ENCODE results near the gene NLRP7. TPM values are rescaled to one million over a fixed set of nuclear protein-coding genes. Genes with fewer than 3 reads are reported as not detected.
"Not testable (repeated sequence)": the region's sequence is repeated elsewhere in the genome, so short reads cannot be mapped to it uniquely, and the experiment has no call there.

NLRP7 gene
- total and polyA plus RNA-seq, 3 experiments from 2014 or later: not detected

DNA sequence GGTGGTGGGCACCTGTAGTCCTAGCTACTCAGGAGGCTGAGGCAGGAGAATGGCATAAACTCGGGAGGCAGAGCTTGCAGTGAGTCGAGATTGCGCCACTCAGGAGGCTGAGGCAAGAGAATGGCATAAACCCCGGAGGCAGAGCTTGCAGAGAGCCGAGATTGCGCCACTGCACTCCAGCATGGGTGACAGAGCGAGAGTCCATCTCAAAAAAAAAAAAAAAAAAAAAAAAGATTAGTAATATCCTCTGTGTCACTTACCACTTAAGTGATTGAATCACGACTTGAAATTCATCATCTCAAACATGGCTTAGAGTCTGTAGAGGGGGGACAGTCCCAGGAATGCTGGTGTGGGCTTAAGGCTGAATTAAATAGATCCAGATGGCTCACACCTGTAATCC lies 46.2 kb downstream of the NLRP7 start:
- H3K4me1 Mint-ChIP-seq; H3K4me3 ChIP-seq (ENCODE audit: low read length); DNase-seq; H3K36me3 ChIP-seq (ENCODE audit: insufficient read depth, low read length); H3K4me3 Mint-ChIP-seq; H3K27ac Mint-ChIP-seq; POLR2A ChIA-PET; CTCF ChIA-PET; H3K27ac ChIP-seq (ENCODE audit: low read depth, low read length); H3K36me3 Mint-ChIP-seq; H3K4me1 ChIP-seq (ENCODE audit: insufficient read depth, low read length); H3K9me3 Mint-ChIP-seq; H3K27me3 ChIP-seq (ENCODE audit: insufficient read depth, low read length, poor library complexity, severe bottlenecking); H3K9me3 ChIP-seq (ENCODE audit: low read length): not testable (repeated sequence)
- H3K27me3 Mint-ChIP-seq: peaks cover 21 to 44% of the 10 kb centered on the region in 2 donors

DNA sequence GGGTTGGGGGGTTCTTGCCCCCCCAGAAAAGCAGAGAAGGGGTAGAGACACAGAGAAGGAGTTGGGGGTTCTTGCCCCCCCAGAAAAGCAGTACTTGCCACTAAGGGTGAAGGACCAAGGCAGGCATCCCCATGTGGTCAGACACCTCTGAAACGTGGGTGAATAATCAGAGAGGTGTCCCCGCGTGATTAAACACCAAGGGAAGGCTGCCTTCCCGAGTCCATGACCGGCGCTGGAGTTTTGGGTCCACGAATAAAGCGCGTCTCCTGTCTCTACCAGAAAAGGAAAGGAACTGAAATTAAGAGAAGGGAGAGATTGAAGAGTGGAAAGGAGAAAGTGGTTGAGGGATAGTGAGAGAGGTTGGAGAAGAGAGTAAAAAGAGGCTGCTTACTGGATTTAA lies 47.7 kb downstream of the NLRP7 start:
- H3K27me3 Mint-ChIP-seq: peaks cover 19 to 39% of the 10 kb centered on the region in 2 donors
- POLR2A ChIA-PET; H3K4me3 Mint-ChIP-seq; H3K27ac Mint-ChIP-seq; H3K36me3 ChIP-seq (ENCODE audit: insufficient read depth, low read length); H3K36me3 Mint-ChIP-seq; H3K4me1 Mint-ChIP-seq; DNase-seq; H3K9me3 Mint-ChIP-seq; H3K9me3 ChIP-seq (ENCODE audit: low read length); H3K4me3 ChIP-seq (ENCODE audit: low read length); CTCF ChIA-PET; H3K27ac ChIP-seq (ENCODE audit: low read depth, low read length); H3K27me3 ChIP-seq (ENCODE audit: insufficient read depth, low read length, poor library complexity, severe bottlenecking); H3K4me1 ChIP-seq (ENCODE audit: insufficient read depth, low read length): not testable (repeated sequence)

DNA sequence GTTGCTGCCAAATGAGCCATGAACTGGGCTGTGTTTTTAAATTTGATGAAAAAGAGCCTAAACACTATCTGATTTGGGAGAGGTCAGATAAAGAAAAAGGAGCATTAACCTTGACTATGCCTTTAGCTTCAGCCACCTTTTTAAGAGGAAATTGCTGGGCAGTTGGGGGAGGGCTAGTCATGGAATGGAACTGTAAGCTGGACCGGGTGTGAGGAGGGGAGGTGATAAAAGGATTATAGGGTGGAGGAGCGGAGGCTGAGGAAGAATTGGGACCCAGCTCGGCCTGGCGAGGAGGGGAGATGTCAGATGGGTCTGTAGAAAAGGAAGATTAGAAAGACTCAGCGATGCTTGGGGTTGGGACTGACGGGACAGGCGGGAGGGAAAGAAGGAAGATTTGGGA lies 48.6 kb downstream of the NLRP7 start:
- H3K4me3 ChIP-seq (ENCODE audit: low read length); H3K36me3 ChIP-seq (ENCODE audit: insufficient read depth, low read length); H3K4me3 Mint-ChIP-seq; POLR2A ChIA-PET; H3K27ac ChIP-seq (ENCODE audit: low read depth, low read length); H3K9me3 Mint-ChIP-seq; H3K36me3 Mint-ChIP-seq; H3K4me1 Mint-ChIP-seq; DNase-seq; CTCF ChIA-PET; H3K9me3 ChIP-seq (ENCODE audit: low read length); H3K4me1 ChIP-seq (ENCODE audit: insufficient read depth, low read length); H3K27me3 ChIP-seq (ENCODE audit: insufficient read depth, low read length, poor library complexity, severe bottlenecking): not testable (repeated sequence)
- Mint-ChIP-seq H3K27me3 (peaks cover 19 to 39% of the 10 kb centered on the region in 2 donors), H3K27ac (peak overlapping the region in 1 of 8 donors; percentile 9)

DNA sequence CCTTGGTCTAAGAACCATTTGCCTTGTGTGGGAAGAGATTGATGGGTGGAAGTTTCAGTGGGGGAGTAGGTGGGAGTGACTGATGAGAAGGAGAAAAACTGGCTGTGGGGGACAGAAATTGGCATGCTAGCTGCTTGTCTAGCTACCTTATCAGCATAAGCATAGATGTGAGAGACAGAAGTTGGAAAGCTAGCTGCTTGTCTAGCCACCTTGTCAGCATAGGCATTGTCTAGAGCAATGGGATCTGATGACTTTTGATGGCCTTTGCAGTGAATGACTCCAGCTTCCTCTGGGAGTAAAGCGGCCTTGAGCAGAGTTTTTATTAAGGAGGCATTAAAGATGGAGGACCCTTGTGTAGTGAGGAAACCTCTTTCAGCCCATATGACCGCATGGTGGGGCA lies 51.3 kb downstream of the NLRP7 start:
- Mint-ChIP-seq H3K4me1 (no peaks in the 10 kb centered on the region), H3K27ac (no peak overlapping the region), H3K9me3 (no peaks in the 10 kb centered on the region), H3K4me3 (no peak overlapping the region), H3K27me3 (peaks cover 19 to 39% of the 10 kb centered on the region in 2 donors), H3K36me3 (no peaks in the 10 kb centered on the region)
- Histone ChIP-seq H3K36me3 (ENCODE audit: insufficient read depth, low read length) (no peaks in the 10 kb centered on the region), H3K4me1 (ENCODE audit: insufficient read depth, low read length) (no peaks in the 10 kb centered on the region), H3K27me3 (ENCODE audit: insufficient read depth, low read length, poor library complexity, severe bottlenecking) (no peaks in the 10 kb centered on the region), H3K4me3 (ENCODE audit: low read length) (no peak overlapping the region), H3K27ac (ENCODE audit: low read depth, low read length) (no peak overlapping the region), H3K9me3 (ENCODE audit: low read length) (no peaks in the 10 kb centered on the region)
- CTCF ChIA-PET: no interaction called here
- POLR2A ChIA-PET: no interaction called here
- no peak for DNase-seq

DNA sequence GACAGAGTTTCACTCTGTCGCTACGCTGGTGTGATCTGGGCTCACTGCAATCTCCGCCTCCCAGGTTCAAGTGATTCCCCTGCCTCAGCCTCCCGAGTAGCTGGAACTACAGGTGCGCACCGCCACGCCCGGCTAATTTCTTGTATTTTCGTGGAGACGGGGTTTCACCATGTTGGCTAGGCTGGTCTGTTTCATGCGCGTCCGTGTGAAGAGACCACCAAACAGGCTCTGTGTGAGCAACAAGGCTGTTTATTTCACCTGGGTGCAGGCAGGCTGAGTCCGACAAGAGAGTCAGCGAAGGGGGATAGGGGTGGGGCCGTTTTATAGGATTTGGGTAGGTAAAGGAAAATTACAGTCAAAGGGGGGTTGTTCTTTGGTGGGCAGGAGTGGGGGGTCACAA lies 53.2 kb downstream of the NLRP7 start:
- H3K27ac Mint-ChIP-seq: peak overlapping the region in 1 of 8 donors; percentile 71
- H3K36me3 ChIP-seq (ENCODE audit: insufficient read depth, low read length); CTCF ChIA-PET; H3K4me3 ChIP-seq (ENCODE audit: low read length); H3K27me3 ChIP-seq (ENCODE audit: insufficient read depth, low read length, poor library complexity, severe bottlenecking); H3K9me3 ChIP-seq (ENCODE audit: low read length); H3K9me3 Mint-ChIP-seq; DNase-seq; H3K4me1 Mint-ChIP-seq; POLR2A ChIA-PET; H3K4me1 ChIP-seq (ENCODE audit: insufficient read depth, low read length); H3K4me3 Mint-ChIP-seq; H3K36me3 Mint-ChIP-seq; H3K27ac ChIP-seq (ENCODE audit: low read depth, low read length): not testable (repeated sequence)
- peaks cover 15 to 35% of the 10 kb centered on the region in 2 donors for H3K27me3 Mint-ChIP-seq

DNA sequence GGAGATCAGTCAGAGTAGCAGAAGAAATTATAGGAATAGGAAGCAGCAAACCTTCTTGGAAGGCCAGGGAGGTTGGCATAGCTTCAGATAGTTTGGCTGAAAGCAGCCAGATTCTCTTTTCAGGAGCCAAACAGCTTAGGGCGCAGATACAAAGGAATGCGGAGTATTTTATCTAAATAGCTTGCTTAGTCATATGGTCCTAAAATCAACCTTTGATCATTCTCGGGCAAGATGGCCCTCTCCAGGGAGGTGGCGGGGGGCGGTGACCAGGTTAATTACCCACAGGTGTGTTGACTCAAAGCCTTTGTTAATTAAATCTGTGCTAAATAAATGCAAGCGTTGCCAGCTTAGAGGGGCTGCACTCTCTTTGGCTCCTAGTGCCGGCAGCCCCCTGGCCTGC lies 53.9 kb downstream of the NLRP7 start:
- H3K27ac Mint-ChIP-seq: no peak overlapping the region
- Histone ChIP-seq H3K36me3 (ENCODE audit: insufficient read depth, low read length) (no peaks in the 10 kb centered on the region), H3K27ac (ENCODE audit: low read depth, low read length) (no peak overlapping the region), H3K4me1 (ENCODE audit: insufficient read depth, low read length) (no peaks in the 10 kb centered on the region), H3K4me3 (ENCODE audit: low read length) (no peak overlapping the region), H3K9me3 (ENCODE audit: low read length) (no peaks in the 10 kb centered on the region), H3K27me3 (ENCODE audit: insufficient read depth, low read length, poor library complexity, severe bottlenecking) (no peaks in the 10 kb centered on the region)
- H3K27me3 Mint-ChIP-seq: peaks cover 16 to 29% of the 10 kb centered on the region in 2 donors
- no peaks in the 10 kb centered on the region for H3K4me1 Mint-ChIP-seq
- H3K4me3 Mint-ChIP-seq: no peak overlapping the region
- no peaks in the 10 kb centered on the region for H3K36me3 Mint-ChIP-seq
- ChIA-PET CTCF (no interaction called here), POLR2A (no interaction called here)
- DNase-seq: no peak
- peaks cover 0 to 3% (median 0%) of the 10 kb centered on the region in 5 donors for H3K9me3 Mint-ChIP-seq

DNA sequence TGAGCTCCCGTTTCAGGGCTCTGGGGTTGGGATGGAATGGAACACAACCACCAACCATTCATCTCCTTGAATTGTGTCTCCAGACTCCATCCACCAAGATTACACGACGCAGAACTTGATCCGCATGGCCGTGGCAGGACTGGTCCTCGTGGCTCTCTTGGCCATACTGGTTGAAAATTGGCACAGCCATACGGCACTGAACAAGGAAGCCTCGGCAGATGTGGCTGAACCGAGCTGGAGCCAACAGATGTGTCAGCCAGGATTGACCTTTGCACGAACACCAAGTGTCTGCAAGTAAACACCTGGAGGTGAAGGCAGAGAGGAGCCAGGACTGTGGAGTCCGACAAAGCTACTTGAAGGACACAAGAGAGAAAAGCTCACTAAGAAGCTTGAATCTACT lies 57.8 kb downstream of the NLRP7 start:
- Mint-ChIP-seq H3K9me3 (peaks cover 0 to 3% (median 0%) of the 10 kb centered on the region in 5 donors), H3K4me3 (no peak overlapping the region), H3K27ac (no peak overlapping the region), H3K27me3 (peaks cover 6 to 19% of the 10 kb centered on the region in 2 donors), H3K4me1 (no peaks in the 10 kb centered on the region), H3K36me3 (no peaks in the 10 kb centered on the region)
- DNase-seq: no peak
- ChIA-PET CTCF (no interaction called here), POLR2A (no interaction called here)
- Histone ChIP-seq H3K36me3 (ENCODE audit: insufficient read depth, low read length) (no peaks in the 10 kb centered on the region), H3K9me3 (ENCODE audit: low read length) (no peaks in the 10 kb centered on the region), H3K27me3 (ENCODE audit: insufficient read depth, low read length, poor library complexity, severe bottlenecking) (no peaks in the 10 kb centered on the region), H3K27ac (ENCODE audit: low read depth, low read length) (no peak overlapping the region), H3K4me1 (ENCODE audit: insufficient read depth, low read length) (no peaks in the 10 kb centered on the region), H3K4me3 (ENCODE audit: low read length) (no peak overlapping the region)

DNA sequence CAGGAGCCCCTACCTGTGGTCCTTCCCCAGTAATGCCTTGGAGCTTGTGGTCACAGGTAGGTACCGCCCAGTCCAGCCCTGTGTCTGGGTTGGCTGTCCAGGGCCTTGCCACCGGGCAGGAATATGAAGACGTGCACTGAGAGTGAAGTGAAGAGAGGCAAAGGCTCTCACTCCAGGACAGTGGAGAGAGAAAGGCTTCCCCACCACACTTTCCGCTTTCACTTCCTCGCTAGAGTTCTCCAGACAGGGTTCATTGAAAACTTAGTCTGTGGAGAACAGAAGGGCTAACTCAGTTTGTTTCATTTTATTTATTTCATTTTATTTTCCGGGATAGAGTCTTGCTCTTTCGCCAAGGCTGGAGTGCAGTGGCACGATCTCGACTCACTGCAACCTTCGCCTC lies 59.1 kb downstream of the NLRP7 start:
- H3K9me3 ChIP-seq (ENCODE audit: low read length): no peaks in the 10 kb centered on the region
- Mint-ChIP-seq H3K27me3 (peaks cover 6 to 19% of the 10 kb centered on the region in 2 donors), H3K4me1 (no peaks in the 10 kb centered on the region), H3K27ac (no peak overlapping the region), H3K9me3 (peaks cover 0 to 3% (median 0%) of the 10 kb centered on the region in 5 donors), H3K4me3 (no peak overlapping the region), H3K36me3 (no peaks in the 10 kb centered on the region)
- H3K36me3 ChIP-seq (ENCODE audit: insufficient read depth, low read length): no peaks in the 10 kb centered on the region
- no peak overlapping the region for H3K27ac ChIP-seq (ENCODE audit: low read depth, low read length)
- no peak for DNase-seq
- no peaks in the 10 kb centered on the region for H3K27me3 ChIP-seq (ENCODE audit: insufficient read depth, low read length, poor library complexity, severe bottlenecking)
- no peaks in the 10 kb centered on the region for H3K4me1 ChIP-seq (ENCODE audit: insufficient read depth, low read length)
- POLR2A ChIA-PET: no interaction called here
- no peak overlapping the region for H3K4me3 ChIP-seq (ENCODE audit: low read length)
- CTCF ChIA-PET: no interaction called here

DNA sequence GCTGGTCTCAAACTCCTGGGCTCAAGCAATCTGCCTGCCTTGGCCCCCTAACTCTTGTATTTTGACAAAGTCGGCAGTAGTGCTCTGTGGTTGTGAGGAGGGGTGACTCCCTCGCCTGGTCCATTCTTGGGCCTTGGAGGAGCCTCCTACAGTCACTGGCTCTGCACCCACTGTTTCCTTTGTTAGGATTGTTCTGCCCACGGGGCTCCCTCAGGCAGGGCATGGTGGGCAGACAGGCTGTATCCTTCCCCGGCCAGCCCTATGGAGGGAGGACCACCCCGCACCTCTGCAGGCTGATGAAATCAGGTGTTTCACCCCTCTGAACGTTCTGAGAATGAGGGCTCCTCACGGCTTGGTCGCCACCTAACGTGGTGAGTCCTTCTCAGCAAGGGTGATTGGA lies 64.1 kb downstream of the NLRP7 start:
- Mint-ChIP-seq H3K27me3 (peaks cover 19 to 26% of the 10 kb centered on the region in 2 donors), H3K27ac (no peak overlapping the region), H3K9me3 (peaks cover 0 to 2% (median 0%) of the 10 kb centered on the region in 5 donors), H3K4me3 (no peak overlapping the region), H3K36me3 (no peaks in the 10 kb centered on the region), H3K4me1 (peaks cover 0 to 4% (median 0%) of the 10 kb centered on the region in 3 donors)
- DNase-seq: no peak
- ChIA-PET POLR2A (no interaction called here), CTCF (no interaction called here)
- Histone ChIP-seq H3K9me3 (ENCODE audit: low read length) (no peaks in the 10 kb centered on the region), H3K36me3 (ENCODE audit: insufficient read depth, low read length) (no peaks in the 10 kb centered on the region), H3K27me3 (ENCODE audit: insufficient read depth, low read length, poor library complexity, severe bottlenecking) (no peaks in the 10 kb centered on the region), H3K4me1 (ENCODE audit: insufficient read depth, low read length) (no peaks in the 10 kb centered on the region), H3K4me3 (ENCODE audit: low read length) (no peak overlapping the region), H3K27ac (ENCODE audit: low read depth, low read length) (no peak overlapping the region)

All from CD8-positive, alpha-beta memory T cell (primary cell).